NCI-H345 (cell line): ENCODE measurements around the gene TMBIM1.
A peak's percentile ranks its signal among the peaks of the same experiment; 100 is the strongest.
"Not testable (repeated sequence)": the region's sequence is repeated elsewhere in the genome, so short reads cannot be mapped to it uniquely, and the experiment has no call there.

ENCODE experiments used
- DNase-seq: peaks from one replicate; lab custom pipeline; 2025; lab: John Stamatoyannopoulos, UW

The TMBIM1 gene

GRCh38 chr2:218318241-218318640, 25.9 kb upstream of the TMBIM1 start:
- DNase-seq: no peak

- no peak for DNase-seq
Observed at GRCh38 chr2:218317835-218318234, 25.5 kb upstream of the TMBIM1 start.

GRCh38 chr2:218317303-218317630, 25.0 kb upstream of the TMBIM1 start:
- DNase-seq: no peak

- no peak for DNase-seq
Observed at GRCh38 chr2:218315397-218315796, 23.1 kb upstream of the TMBIM1 start.

GRCh38 chr2:218314764-218315163, 22.5 kb upstream of the TMBIM1 start:
- not testable (repeated sequence) for DNase-seq

GRCh38 chr2:218313356-218313755, 21.1 kb upstream of the TMBIM1 start:
- no peak for DNase-seq

- no peak for DNase-seq
Observed at GRCh38 chr2:218312267-218312756, 20.0 kb upstream of the TMBIM1 start.

GRCh38 chr2:218311541-218312266, 19.4 kb upstream of the TMBIM1 start:
- not testable (repeated sequence) for DNase-seq

- no peak for DNase-seq
Observed at GRCh38 chr2:218310853-218311540, 18.7 kb upstream of the TMBIM1 start.

- DNase-seq: no peak
Observed at GRCh38 chr2:218307415-218308090, 15.2 kb upstream of the TMBIM1 start.

GRCh38 chr2:218306184-218306920, 14.0 kb upstream of the TMBIM1 start:
- no peak for DNase-seq

- no peak for DNase-seq
Observed at GRCh38 chr2:218305383-218305782, 13.1 kb upstream of the TMBIM1 start.

GRCh38 chr2:218301176-218301819, 9.0 kb upstream of the TMBIM1 start:
- peak; percentile 79 for DNase-seq

GRCh38 chr2:218300141-218300540, 7.8 kb upstream of the TMBIM1 start:
- DNase-seq: no peak

- DNase-seq: no peak
Observed at GRCh38 chr2:218298314-218298875, 6.1 kb upstream of the TMBIM1 start.

GRCh38 chr2:218296847-218297246, 4.5 kb upstream of the TMBIM1 start:
- DNase-seq: no peak

GRCh38 chr2:218296200-218296599, 3.9 kb upstream of the TMBIM1 start:
- DNase-seq: no peak

GRCh38 chr2:218295029-218295428, 2.7 kb upstream of the TMBIM1 start:
- DNase-seq: no peak

- DNase-seq: no peak
Observed at GRCh38 chr2:218294430-218295022, 2.2 kb upstream of the TMBIM1 start.

- no peak for DNase-seq
Observed at GRCh38 chr2:218293715-218294429, 1.6 kb upstream of the TMBIM1 start.
